ENCODE data around the gene ADAMTS2.

Gene ADAMTS2

DNA sequence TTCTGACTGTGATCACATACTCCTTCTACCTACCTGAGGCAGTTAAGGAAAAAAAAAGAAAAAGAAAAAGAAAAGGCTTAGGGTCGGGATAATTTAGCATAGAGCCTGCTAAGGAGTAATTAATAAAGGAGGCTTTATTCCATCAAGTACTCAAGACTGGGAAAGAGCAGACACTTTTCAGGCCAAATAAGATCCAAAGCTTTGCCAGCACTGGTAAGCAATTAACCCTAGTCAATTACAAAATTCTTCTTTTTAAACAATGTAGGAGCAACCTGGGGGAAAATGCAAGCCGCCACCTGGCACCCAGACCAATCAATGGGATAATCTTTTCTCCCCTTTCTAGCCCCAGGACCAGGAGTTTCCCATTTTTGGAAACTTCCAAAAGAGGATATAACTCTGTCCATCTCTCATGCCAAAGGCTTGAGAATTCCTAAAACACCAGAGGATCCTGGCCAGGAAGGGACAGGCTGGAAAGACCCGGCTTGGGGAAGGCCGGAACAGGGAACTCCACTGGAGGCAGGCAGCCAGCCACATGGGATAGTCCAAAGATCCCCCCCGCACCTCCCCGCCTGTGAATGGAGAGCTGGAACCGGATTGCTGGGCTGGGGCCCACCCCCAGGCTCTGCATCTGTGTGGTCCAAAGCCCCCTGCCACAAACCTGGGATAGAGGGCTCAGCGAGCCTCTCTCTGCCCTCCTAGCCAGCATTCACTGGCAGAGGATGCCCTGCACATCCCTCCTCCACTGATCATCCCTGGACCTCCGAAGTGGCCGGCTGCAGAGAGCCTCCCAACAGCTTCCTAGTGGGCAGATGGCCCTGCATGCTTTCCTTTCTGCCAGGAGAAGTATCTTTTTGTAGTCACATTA lies 167.3 kb downstream of the ADAMTS2 start:
- DNase-seq (ENCODE audit: low read depth, low spot score), result no peak

DNA sequence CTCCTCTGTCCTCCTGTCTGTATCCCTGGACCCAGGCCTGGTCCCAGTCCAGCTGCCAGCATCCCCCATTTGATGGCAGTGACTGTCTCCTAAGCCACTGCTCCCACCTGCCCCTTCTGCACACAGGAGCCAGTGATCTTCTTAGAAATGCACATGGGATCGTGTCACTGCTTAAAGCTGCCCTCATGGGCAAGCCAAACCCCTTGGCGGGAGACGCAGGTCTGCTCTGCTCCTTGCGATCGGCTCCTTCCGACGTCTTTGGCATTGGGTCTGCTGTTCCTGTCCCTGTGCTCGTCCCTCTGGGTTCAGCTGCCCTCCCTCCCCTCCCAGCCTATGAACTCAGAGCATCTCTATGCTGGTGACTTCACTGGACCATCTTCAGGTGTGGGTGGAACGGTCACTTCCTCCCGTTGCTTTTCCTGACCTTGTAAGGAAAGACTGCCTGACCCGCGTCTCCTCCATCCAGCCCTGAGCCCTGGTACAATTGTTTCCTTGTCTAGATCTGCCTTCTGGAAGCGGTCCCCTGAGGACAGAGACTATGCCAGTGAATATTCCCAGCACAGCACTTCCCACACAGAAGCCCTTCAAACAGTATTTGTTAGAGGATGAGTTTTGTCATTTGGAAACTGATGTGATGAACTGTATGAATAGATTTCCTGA lies 168.6 kb downstream of the ADAMTS2 start:
- DNase-seq (ENCODE audit: low read depth, low spot score), result no peak

DNA sequence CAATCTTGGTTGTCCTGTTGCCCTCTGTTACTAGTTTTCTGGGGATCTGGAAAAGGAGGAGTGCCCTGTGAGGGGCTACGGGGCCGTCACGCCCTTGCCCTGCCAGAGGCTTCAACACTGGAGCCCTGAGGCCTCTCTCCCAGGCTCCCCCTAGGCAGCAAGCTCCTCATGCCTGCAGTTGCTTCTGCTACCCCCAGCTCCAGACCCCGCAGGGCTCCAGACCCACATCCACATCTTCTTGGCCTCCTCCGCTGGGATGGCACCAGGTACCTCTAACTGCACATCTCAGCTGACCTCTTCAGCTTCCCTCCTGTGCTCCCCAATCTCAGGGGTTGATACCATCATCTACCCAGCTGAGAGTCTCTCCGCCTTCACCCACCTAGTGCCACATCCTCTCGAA lies 169.1 kb downstream of the ADAMTS2 start:
- DNase-seq (ENCODE audit: low read depth, low spot score), result no peak

DNA sequence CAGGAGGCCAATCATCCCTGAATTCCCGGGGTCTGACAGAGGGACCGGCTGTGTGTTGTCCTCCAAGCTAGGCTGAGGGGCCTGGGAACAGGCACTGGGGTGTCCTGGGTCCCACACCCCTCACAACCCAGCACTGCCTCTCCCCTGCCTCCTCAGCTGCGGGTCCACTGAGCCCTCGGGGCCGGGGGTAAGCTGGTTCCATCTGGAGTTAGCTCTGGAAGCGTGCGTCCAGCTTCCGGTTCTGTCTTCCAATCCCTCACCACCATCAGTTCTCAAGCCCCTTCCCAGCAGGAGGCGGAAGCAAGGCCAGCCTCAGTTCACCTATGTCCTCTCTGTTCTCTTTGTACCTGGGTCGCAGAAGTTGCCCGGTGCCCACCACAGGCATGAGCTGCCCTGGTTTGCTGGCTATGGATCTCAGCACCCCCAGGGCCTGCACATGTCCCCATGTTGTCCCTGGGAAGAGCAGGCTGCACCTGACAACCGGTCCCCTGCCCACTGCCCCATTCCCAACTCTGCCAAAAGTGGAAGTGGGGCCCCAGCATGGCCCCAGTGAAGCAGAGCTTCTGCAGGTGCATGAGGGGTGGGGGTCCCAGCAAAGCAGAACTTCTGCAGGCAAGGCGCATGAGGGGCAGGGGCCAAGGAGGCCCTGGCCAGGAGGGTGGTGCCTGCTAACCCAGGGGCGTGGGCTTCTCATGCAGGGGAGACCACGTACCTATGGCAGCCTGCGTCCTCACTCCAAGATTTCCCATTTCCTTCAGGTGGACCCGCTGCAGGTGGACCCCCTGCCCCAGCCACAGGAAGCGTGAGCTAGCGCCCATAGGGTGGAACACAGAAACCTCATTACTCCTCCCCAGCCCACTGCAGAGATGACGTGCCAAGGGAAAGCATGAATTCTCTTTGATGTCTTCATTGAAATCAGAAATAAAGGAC lies 173.2 kb downstream of the ADAMTS2 start:
- DNase-seq (ENCODE audit: low read depth, low spot score), result peak; percentile 18

DNA sequence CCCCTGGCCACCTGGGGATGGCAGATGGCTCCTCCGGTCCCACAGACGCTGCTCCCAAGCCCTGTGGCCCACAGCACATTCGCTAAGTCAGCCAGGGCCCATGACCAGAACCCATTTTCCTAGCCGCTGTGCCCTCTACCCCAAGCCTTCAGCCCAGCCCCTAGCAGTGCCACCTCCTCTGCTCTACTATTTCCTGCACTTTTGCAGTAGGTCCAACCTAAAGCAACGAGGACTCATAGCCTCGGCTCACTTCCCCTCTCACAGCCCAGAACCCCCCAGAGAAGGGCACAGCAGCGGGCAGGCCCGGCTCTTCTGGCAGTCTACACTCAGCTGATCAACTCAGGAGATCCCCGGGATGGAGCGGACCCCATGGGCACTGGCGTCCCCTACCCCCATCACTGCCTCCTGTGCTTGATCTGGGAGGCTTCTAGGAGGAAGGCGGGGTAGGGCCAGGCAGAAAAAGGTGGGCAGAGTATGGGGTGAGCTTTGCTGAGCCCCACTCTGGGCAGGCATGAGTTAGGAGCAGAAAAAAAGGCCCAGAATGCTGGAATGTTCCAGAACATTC lies 173.9 kb downstream of the ADAMTS2 start:
- DNase-seq (ENCODE audit: low read depth, low spot score), result no peak

GRCh38 chr5:179170606-179171005 lies 174.7 kb downstream of the ADAMTS2 start:
- DNase-seq (ENCODE audit: low read depth, low spot score), result no peak

GRCh38 chr5:179169836-179170235 lies 175.4 kb downstream of the ADAMTS2 start:
- DNase-seq (ENCODE audit: low read depth, low spot score), result no peak

DNA sequence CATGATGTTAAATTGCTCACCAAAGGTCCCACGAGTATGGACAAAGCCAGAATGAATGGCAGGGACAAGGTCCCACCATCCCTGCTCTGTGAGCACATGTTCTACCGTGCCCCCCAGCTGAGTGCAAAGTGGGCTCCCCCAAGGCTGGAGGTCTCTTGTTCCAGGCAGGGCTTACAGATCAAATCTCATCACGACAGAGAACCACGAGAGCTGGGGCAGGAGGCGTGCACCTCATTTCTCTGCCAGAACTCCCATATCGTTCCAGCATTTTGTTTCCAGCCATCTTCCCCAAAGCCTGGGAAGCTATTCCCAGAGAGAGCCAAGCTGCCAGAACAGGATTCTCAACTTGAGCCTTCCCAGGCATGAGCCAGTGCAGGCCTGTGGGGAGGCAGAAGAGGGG lies 176.6 kb downstream of the ADAMTS2 start:
- no peak for DNase-seq (ENCODE audit: low read depth, low spot score)

DNA sequence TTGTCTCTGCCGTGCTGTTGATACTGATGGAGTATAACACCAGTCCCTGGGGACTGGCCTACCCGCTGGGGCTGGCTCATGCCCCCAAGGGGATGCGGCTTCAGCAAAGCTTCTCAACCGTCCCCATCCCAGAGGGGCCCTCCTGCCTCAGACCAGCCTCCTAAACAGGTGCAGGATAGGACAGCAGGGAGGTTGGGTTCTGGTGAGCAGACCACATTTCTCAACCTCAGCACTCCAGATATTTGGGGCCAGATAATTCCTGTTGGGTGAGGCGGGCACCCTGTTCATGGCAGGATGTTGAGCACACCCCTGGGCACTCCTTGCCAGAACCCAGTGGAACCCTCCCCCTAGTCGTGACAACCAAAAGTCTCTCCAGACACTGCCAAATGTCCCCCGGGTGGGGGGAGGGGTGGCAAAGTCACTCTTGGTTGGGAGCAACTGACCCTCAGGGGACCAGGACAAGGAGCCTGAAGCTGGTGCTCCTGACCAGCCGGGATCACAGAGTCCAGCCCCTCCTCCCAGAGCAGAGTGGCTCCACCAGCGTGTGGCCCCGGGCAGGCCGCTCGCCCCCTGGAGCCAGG lies 177.3 kb downstream of the ADAMTS2 start:
- no peak for DNase-seq (ENCODE audit: low read depth, low spot score)

DNA sequence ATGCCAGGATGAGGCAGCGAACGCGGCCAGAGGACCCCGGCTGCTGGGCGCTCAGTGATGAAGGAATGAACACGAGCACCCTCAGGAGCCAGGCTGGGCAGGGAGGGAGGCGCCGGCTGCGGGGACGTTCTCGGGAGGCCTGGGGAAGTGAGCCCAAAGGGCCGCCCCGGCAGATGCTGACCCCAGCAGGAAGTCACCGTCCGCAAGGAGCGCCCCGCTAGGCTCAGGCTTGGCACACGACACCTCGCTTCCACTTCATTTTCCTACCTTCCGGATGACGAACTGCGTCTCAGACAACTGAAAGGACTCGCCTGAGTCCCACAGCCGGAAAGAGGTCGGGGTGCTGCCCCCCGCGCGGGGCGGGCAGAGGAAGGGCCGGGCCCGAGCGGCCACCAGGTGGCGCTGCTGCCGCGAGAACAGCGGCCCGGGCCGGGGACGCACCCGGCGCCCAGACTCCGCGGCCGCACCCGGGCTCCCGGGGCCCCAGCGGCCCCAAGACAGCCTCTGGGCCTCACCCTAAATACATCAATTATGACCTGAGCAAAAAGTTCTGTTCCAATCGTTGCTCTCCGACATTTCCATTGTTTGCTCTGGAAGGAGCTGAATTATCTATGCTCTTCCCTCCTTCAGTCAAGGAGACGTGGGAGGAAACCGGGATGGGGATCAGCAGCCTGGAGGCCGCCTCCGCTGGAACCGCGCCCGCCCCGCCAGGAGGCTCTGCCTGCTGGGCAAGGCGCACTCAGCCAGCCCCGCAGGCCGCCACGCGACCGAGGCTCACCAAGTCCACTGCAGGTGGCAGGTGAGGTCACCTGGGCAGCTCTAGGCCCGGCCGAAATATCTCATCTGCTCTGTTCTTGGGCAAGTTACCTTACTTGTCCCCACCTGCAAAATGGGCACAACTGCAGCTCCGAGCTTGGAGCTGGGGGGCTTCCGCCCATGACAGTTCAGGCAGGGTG lies 178.1 kb downstream of the ADAMTS2 start:
- peak; percentile 60 for DNase-seq (ENCODE audit: low read depth, low spot score)

- no peak for DNase-seq (ENCODE audit: low read depth, low spot score)
Measured at GRCh38 chr5:179166171-179166885, 178.9 kb downstream of the ADAMTS2 start.

DNA sequence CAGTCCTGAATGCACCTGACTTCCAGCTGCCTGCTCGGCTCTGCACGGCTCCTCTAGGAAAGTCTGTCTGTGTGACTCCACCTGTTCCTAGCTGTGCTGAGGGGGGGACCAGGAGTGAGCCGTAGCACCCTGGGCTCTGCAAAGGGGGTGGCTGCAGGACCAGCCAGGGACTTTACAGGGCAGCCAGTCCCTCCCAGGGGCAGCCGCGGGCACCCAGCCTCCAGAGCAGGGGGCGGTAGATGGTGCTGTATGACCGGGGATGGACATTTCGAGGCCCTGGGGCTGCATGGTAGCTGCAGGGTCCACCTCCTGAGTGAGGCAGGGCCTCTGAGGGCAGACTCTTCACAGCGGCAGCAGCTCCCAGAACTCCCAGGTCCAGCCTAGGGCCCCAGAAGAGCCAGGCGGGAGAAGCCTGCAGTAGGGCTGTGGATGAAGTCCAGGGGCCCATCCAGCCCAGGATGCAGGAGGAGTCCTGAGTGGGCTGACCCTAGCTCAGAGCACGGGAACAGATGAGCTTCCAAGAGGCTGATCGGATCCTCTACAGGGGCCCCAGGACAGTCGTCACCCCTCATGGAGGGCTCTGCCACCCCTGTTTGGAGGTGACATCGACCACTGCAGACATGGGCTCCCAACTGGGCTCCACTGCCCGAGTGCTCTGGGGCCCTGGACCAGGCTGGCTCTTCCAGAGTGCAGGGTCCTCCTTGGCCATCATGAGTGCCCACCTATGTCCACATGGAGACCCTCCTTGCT lies 179.7 kb downstream of the ADAMTS2 start:
- no peak for DNase-seq (ENCODE audit: low read depth, low spot score)

- no peak for DNase-seq (ENCODE audit: low read depth, low spot score)
Measured at GRCh38 chr5:179164331-179165311, 180.6 kb downstream of the ADAMTS2 start.

DNA sequence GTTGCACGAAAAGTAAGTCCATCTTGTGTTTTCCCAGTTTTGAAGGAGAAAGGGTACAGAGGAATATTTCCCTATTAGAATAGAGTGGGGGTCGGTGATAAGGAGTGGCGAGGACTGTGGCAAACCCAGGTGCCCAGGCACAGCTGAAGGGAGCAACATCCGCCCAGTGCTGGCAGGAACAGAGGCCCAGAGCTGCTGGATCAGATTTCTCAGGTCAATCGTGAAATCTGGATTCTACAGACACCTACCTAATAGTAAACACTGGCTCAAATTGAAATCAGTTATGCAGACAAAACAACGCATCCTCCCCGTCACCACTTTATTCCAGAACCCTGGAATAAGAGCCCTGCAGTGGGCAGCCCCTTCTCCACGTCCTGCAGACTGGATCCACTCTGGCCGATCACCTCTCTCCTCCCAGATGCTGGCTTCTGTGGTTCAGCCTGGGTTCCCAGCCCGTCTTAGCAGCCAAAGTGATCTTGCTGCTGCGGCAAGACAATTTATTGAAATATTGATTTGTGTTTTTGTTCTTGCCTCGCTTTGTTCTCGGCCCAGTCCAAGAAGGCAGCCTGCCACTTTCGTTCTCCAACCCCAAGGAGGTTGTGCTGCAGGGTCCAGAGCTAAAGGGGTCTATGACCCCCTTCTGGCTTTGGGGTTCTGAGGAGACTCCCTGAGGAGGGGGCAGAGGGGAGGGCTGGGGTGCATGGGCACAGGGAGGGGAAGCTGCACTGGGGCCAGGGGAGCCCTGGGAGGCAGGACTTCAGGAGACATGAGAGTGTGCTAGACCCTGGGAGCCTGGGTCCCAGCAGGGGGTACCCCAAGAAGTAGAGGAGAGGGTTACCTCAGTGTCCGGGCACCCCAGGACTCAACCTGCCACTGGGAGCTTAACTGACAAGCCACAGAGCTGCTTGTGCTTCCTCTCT lies 181.8 kb downstream of the ADAMTS2 start:
- no peak for DNase-seq (ENCODE audit: low read depth, low spot score)

DNA sequence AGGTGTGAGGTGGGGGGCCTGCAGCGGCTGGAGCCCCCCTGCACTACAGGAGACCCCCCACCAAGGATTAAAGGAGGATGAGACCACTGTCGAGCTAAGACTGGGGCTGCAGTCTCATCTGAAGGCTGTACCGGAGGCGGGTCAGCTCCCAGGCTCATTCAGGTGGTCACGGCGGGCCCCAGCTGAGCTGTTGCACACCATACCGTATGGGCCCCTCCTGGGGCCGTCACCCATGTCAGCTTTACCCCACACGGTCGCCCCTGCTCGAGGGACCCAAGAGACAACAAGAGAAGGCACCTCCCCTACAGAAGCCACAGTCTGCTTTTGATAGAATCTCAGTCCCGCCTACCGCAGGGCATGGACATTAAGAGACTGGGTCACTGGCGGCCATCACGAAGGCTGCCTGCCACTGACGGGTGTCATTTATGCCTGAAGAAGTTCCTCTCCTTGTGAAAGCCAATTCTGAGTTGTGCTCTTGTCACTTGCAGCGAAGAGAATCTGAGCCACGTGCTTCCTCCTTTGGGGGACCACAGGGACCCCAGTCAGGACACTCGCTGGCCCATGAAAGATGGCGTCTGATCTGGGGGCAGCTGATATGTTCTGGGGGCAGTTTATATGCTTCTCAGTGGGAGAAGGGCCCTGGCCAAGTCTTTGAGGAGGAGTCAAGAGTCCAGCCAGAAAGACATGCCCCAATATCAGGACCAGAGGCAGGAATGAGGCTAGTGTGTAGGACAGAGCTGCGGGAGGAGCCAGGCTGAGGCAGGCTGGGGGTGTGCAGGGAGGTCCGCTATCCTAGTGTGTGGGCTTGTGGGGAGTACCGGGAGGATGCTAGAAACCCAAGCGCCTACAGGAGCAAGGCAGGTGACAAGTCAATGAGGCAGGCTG lies 182.7 kb downstream of the ADAMTS2 start:
- no peak for DNase-seq (ENCODE audit: low read depth, low spot score)
